RPMI8226 (cell line): ENCODE data around the gene PHACTR1.

Experiments
- DNase-seq: peaks from one replicate; pipeline ENCODE4 v3.0.0-alpha.2; 2015

The PHACTR1 gene

DNA sequence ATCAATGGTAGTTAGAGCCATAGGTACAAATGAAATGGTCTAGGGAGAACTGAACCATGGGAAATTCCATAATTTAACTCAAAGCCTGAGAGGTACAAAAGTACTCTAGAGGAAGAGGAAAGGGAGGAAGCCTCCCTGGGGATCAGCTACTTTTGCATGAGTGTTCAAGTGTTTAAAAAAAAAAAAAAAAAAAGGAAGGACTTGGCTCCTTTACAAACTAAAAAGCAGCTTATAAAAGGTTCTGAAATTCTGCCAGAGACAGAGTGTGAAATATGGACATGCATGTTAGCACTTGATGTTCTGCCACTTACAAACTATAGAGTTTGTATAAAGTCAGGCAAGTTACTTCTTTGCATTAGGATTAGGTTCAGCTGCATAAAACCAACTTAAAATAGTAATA, 321.7 kb downstream of the PHACTR1 start:
- no peak for DNase-seq

DNA sequence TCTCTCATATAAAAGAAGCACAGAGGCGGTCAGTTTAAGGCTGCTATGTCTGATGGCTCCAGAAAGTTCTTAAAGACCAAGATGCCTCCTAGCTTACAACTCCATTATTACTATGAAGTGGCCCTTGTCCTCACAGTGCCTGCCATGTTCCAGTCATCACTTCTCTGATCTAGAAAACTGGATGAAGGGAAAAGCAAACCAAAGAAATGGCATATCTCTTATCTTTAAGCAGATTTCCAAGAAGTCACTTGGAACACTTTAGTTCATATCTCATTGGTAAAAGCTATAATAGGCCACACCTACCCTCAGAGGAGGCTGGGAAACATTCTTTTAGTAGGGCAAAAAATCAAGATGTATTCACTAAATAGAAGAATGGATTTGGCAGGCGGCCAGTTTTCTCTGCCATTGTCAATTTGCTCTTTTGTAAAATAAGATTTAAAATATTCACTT, 322.2 kb downstream of the PHACTR1 start:
- DNase-seq, result no peak

- peak; percentile 43 for DNase-seq
Measured at GRCh38 chr6:13044390-13044789, 327.8 kb downstream of the PHACTR1 start.

- DNase-seq, result no peak
Measured at GRCh38 chr6:13044896-13045295, 328.3 kb downstream of the PHACTR1 start.

GRCh38 chr6:13045676-13046075, 329.1 kb downstream of the PHACTR1 start:
- DNase-seq, result no peak

DNA sequence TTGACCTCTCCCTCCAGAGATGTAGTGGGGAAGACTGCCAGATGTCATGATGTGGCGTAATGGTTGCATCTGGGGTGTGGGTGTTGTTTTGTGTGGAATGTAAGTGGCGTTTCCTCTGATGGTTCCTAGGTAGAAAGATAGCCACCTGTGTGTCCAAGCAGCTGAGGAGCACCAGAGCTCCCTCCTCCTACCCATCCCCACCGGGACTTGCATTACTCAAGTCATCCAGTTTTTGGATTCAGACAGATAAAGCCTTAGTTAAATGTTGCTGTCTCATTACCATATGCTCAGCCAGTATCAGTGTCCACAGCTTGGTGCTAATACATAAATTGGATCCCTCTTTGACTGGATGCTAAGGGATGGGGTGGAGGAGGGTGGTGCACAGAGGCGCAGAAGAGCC, 329.5 kb downstream of the PHACTR1 start:
- no peak for DNase-seq

DNA sequence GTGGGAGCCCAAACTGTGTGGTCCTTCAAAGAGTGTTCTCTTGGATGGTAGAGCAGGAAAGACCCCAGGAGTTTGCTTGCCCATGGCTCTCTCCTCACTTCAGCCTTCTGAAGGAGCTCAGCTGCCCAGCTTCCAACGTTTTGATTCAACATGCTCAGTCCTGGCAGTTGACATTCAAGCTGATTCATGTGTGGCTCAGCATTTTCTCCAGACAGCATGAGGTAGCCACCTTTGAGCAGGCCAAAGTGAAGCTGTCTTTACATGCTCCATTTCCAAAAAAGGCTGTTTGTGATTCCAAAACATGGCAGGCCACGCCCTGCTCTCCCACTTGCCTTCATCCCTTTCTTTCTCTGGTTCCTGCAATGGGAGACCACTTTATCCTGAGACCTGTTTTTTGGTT, 331.5 kb downstream of the PHACTR1 start:
- no peak for DNase-seq

GRCh38 chr6:13049666-13050254, 333.2 kb downstream of the PHACTR1 start:
- no peak for DNase-seq

GRCh38 chr6:13053006-13053461, 336.5 kb downstream of the PHACTR1 start:
- no peak for DNase-seq

DNA sequence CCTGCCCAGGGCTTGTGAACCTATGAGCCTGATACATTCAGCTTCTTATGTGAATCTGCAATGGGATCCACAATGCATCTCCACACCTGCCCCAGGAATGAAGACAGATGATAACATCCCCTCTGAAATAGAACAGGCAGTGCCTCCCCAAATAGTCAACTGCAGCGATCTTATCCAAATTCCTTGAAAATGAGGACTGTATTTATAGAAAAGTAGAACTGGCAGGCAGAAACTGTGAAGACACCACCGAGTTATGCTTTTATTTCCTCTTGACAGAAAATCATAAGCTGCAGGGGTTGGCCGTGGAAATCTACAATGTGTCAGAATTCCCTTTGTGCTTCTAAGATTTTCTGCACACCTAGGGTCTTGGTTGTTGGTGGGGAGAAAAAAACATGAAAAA, 341.5 kb downstream of the PHACTR1 start:
- DNase-seq, result no peak

DNA sequence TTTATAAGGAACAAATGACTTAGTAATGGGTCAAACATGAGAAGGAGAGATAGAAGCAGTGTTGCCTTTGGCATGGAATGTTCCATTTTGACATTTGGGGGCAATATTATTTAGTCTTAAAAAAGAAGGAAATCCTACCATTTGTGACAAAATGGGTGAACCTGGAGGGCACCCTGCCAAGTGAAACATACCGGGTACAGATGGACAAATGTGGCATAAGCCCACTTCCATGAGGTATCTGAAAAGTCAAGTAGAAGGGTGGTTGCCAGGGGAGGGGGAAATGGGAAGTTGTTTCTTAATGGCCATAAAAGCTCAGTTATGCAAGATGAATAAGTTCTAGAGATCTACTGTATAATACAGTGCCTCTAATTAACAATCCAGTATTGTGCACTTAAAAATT, 342.5 kb downstream of the PHACTR1 start:
- DNase-seq, result no peak

DNA sequence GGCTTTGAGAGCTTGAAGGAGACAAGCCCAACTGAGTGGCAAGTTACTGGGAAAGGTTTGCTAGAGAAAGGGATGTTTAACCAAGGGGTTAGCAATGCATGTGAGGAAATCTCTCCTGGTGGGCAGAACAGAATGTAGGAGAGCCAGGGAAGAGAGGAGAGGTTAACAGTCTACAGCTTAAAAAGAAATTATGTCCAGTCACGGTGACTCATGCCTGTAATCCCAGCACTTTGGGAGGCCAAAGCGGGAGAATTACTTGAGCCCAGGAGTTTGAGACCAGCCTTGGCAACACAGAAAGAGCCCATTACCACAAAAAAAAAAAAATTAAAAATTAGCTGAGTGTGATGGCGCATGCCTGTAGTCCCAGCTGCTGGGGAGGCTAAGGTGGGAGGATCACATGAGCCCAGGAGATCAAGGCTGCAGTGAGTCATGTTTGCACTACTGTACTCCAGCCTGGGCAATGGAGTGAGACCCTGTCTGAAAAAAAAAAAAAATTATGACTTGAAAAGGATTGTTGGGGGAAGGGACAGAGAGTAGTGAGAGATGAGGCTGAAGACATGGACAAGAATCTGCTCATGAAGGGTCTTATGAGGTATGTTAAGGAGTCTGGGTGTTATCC, 346.8 kb downstream of the PHACTR1 start:
- no peak for DNase-seq

DNA sequence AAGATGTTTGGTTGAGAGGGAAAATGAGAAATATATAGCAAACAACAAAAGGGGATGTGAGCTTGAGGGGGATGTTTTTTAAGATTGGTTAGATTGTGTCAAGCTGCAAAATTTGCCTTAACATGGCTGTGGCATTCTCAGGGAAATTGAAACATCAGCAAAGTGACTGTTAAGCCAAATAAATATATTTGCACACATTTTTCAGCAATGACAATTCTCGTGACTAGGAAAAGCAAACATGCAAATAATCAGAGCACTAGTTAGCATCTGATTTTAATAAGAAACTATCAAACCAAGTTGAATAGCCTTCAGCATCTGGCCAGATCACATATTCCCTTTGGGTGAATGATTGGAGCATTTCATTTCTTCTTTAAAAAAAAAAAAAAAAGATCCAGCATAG, 349.0 kb downstream of the PHACTR1 start:
- DNase-seq, result no peak

DNA sequence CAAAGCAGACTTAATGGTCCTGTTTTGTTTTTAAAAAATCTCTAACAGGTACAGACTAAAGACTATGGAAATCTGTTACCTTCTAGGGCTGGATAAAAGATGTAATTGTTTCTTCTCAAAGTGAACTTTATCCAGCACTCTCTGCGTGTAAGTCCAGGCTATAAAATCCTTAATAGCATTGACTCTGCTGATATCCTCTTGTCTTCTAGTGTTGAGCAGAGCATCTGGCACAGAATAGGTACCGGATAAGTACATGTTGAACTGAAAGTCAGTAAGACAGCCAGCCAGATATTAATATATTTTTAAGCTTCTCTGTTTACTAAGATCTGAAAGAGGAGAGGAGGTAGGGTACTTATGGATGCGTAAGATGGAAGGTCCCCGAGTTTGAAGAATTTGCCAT, 349.5 kb downstream of the PHACTR1 start:
- DNase-seq, result no peak

GRCh38 chr6:13066820-13067219, 350.3 kb downstream of the PHACTR1 start:
- no peak for DNase-seq

- no peak for DNase-seq
Measured at GRCh38 chr6:13068586-13069210, 352.1 kb downstream of the PHACTR1 start.

GRCh38 chr6:13071550-13072345, 355.2 kb downstream of the PHACTR1 start:
- no peak for DNase-seq

DNA sequence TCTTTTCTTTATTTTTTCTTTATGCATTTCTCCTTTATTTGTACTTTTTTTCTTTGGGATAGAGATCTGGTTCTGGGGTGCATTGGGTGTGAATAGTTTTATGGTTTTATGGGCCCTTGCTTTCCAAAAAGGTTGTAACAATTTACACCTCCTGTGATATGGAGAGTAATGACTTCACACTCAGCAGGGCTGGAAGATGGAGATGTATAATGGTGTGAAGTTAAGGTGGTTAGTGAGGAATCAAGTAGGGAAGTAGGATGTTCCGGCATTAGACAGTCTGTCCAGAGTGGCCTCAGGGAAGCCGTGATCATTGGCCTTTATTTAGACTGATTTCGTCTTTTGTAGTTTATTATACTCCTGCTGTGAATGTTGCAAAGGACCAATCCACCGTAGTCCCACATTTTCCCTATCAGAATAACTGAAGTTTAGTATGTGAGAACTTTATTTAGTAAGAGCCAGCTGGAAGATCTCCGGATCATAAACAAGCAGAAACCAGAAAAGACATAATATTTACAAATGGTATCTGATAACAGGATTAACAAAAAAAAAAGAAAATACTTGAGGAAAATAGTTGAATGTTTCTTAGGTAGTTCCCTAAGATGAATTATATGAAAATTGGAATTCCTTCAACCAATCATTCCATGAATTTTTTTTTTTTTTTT, 356.2 kb downstream of the PHACTR1 start:
- DNase-seq, result no peak

- DNase-seq, result peak; percentile 17
Measured at GRCh38 chr6:13074415-13075140, 358.0 kb downstream of the PHACTR1 start.

DNA sequence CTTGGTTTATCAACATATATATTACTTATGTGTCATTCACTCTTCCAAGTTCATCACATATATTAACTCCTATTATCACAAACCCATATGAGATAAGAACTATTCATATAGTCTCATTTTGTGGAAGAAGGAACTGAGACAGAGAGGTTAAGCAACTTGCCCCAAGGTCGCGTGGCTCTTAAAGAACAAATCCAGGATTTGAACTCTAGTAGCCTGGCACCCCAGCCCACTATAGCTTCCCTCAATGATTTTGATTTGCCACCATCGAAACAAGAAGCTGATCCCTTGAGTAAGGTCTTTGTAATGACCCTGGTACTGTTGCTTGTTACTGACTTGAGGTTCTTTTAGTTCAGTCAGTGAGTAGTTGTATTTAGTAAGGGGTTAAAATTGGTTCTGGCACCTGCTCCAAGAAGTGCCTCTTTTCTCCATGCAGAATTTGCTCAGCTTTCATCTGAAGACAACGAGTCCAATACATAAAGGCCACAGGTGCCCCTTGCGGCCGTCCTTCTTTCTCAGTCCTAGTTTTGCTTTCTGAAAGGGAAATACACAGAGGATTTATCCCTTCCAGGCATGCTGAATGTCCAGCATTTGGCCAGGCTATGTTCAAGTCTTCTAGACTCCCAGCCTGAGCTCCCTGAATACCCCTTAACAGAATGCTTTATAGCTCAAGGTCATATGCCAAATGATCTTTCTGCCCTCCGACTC, 358.7 kb downstream of the PHACTR1 start:
- DNase-seq, result no peak

DNA sequence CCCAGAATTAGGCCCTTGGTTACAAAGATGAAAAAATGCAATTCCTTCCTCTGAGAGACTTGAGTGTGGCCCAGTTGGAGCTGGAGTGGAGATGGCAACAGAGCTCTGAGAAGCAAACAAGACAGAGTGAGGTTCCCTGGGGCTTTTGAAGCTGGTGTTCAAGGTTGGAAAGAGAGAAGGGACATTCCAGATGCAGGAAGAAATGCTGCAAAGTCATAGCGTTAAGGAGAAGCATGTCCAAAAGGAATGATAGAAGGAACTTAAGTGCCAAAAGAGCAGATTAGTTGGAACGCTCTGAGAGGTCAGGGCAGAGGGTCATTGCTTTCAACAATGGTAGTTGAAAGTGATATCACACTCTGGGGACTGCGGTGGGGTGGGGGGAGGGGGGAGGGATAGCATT, 360.0 kb downstream of the PHACTR1 start:
- DNase-seq, result no peak

GRCh38 chr6:13077117-13077516, 360.6 kb downstream of the PHACTR1 start:
- no peak for DNase-seq
